Panc1 (cell line): ENCODE results near the gene PRKCA. TPM values are rescaled to one million over a fixed set of nuclear protein-coding genes. Genes with fewer than 3 reads are reported as not detected.

Experiments
- ATAC-seq: fragments of 200-7000 bp; cut with Tn5 transposase; 2 replicates; pipeline ENCODE4 v1.9.1; 2020; ENCODE audit warnings: mild to moderate bottlenecking, moderate library complexity
- BruUV-seq: library from RNA; stranded (reverse); fragments of 400-500 nt; replicated peaks from 2 replicates; lab custom pipeline; 2021; lab: Mats Ljungman, UMichigan
- CTCF ChIA-PET: fragments of 300-600 bp; sonication (Branson Sonifier 250); formaldehyde crosslinking; loops from one replicate; lab custom pipeline; 2022; ENCODE audit warnings: antibody characterized with exemption; lab: Charles Lee
- POLR2A ChIA-PET: fragments of 300-600 bp; sonication (Branson Sonifier 250); formaldehyde crosslinking; loops from one replicate; lab custom pipeline; 2022; ENCODE audit warnings: antibody characterized with exemption; lab: Charles Lee
- DNase-seq: peaks from one replicate; pipeline ENCODE4 v3.0.0-alpha.2; 2010; ENCODE audit warnings: low read depth, low spot score
- H3K27ac ChIP-seq: 2 replicates; pipeline ENCODE4 v1.5.1; 2011; ENCODE audit warnings: mild to moderate bottlenecking, low read length, inconsistent platforms
- H3K27me3 ChIP-seq: fragments of 200-500 bp; sonication (Bioruptor generic); 2 replicates; pipeline ENCODE4 v1.6.0; 2014; ENCODE audit warnings: low read length, inconsistent platforms; ENCODE audit not compliant: control insufficient read depth, insufficient read depth
- H3K36me3 ChIP-seq: fragments of 200-500 bp; sonication (Bioruptor generic); 2 replicates; pipeline ENCODE4 v1.5.1; 2014; ENCODE audit warnings: inconsistent platforms, mild to moderate bottlenecking, low read length, moderate library complexity; ENCODE audit not compliant: control insufficient read depth, insufficient read depth
- H3K4me1 ChIP-seq: 2 replicates; pipeline ENCODE4 v1.5.1; 2011; ENCODE audit warnings: inconsistent platforms, mild to moderate bottlenecking, low read length, moderate library complexity; ENCODE audit not compliant: control insufficient read depth, insufficient read depth
- H3K4me3 ChIP-seq, 2 experiments: 2 replicates each; pipeline ENCODE4 v1.5.1; 2011 to 2012; ENCODE audit warnings: low read depth in 2 of 2, low read length in 2 of 2, mild to moderate bottlenecking in 2 of 2, inconsistent platforms in 1 of 2, moderate library complexity in 1 of 2
- H3K9me3 ChIP-seq: fragments of 200-500 bp; sonication (Bioruptor generic); 2 replicates; pipeline ENCODE4 v1.5.1; 2014; ENCODE audit warnings: low read depth, mild to moderate bottlenecking, inconsistent platforms, low read length, moderate library complexity; ENCODE audit not compliant: control insufficient read depth, insufficient read depth
- CTCF ChIP-seq: fragments of 450-650 bp; IDR thresholded peaks from 2 replicates; pipeline ENCODE4 v1.5.1; 2017; ENCODE audit warnings: mild to moderate bottlenecking
- POLR2AphosphoS5 ChIP-seq: IDR thresholded peaks from 2 replicates; pipeline ENCODE4 v1.6.1; 2012; ENCODE audit warnings: mild to moderate bottlenecking, low read depth, low read length, moderate library complexity
- REST ChIP-seq, 2 experiments: IDR thresholded peaks; 2 replicates each; pipeline ENCODE4 v1.6.1; 2011 to 2012; ENCODE audit warnings: low read depth in 2 of 2, control low read depth in 1 of 2, low read length in 1 of 2, mild to moderate bottlenecking in 1 of 2, moderate library complexity in 1 of 2; ENCODE audit not compliant: insufficient read depth in 1 of 2
- SIN3A ChIP-seq: IDR thresholded peaks from 2 replicates; pipeline ENCODE4 v1.6.1; 2012; ENCODE audit warnings: low read depth, mild to moderate bottlenecking, low read length, moderate library complexity, borderline replicate concordance; ENCODE audit not compliant: insufficient read depth
- TCF7L2 ChIP-seq: IDR thresholded peaks from 2 replicates; pipeline ENCODE4 v1.6.1; 2011; ENCODE audit warnings: mild to moderate bottlenecking, low read depth, low read length, inconsistent platforms
- in situ Hi-C: cut with HindIII; loops from 2 replicates; pipeline ENCODE4 v1.10.0; 2016; ENCODE audit warnings: low sequenced_read_pairs, low pct_unique_long_range_greater_than_20kb
- intact Hi-C: fragments of 100-400 bp; cut with micrococcal nuclease; formaldehyde crosslinking; loops from one replicate; pipeline ENCODE4 v1.10.0; 2022; ENCODE audit not compliant: unreplicated experiment
- total RNA-seq: library from RNA; stranded (reverse); gene quantifications from one replicate; pipeline ENCODE4 v1.2.1, GENCODE V29; 2021; ENCODE audit not compliant: unreplicated experiment

The PRKCA gene
- total RNA-seq, 1 experiment from 2014 or later = 53.0 TPM

- no peaks in the 10 kb centered on the region for H3K27me3 ChIP-seq
- H3K27ac ChIP-seq = no peak overlapping the region
- BruUV-seq = no TSS peak
- no peak overlapping the region for H3K4me3 ChIP-seq
- ATAC-seq (no peak; the same call in 1 of the 2 replicates), DNase-seq (no peak)
- no peaks in the 10 kb centered on the region for H3K4me1 ChIP-seq
- H3K9me3 ChIP-seq = no peaks in the 10 kb centered on the region
- no peaks in the 10 kb centered on the region for H3K36me3 ChIP-seq
- in situ Hi-C loops = no loop called here
- intact Hi-C loops = no loop called here
- TF ChIP-seq POLR2AphosphoS5 (no peak), CTCF (no peak), TCF7L2 (no peak), SIN3A (no peak), REST (IDR thresholded peaks at IDR 0.05; ENCODE audit: insufficient read depth in 1 of 2, low read depth in 2 of 2, low read length in 1 of 2) (no peak)
- ChIA-PET CTCF (no interaction called here), POLR2A (no interaction called here)
Measured at GRCh38 chr17:66812571-66812970, 510.2 kb downstream of the PRKCA start.

- DNase-seq = no peak
- Histone ChIP-seq H3K4me1 (no peaks in the 10 kb centered on the region), H3K27ac (no peak overlapping the region), H3K9me3 (no peaks in the 10 kb centered on the region), H3K36me3 (no peaks in the 10 kb centered on the region), H3K4me3 (no peak overlapping the region), H3K27me3 (no peaks in the 10 kb centered on the region)
- in situ Hi-C loops (no loop called here), intact Hi-C loops (no loop called here)
- POLR2A ChIA-PET = no interaction called here
- no peak for ATAC-seq
- BruUV-seq = no TSS peak
- CTCF ChIA-PET = no interaction called here
- no peak for TF ChIP-seq POLR2AphosphoS5
- TF ChIP-seq SIN3A = no peak
- no peak for TF ChIP-seq CTCF
- no peak for TF ChIP-seq REST (IDR thresholded peaks at IDR 0.05; ENCODE audit: insufficient read depth in 1 of 2, low read depth in 2 of 2, low read length in 1 of 2)
- TF ChIP-seq TCF7L2 = no peak
Measured at GRCh38 chr17:66813296-66813695, 510.9 kb downstream of the PRKCA start.
